Endothelial cell of umbilical vein (primary cell): ENCODE measurements around the gene LMF2.

ENCODE experiments used
- CTCF ChIP-seq, 2 donors: IDR thresholded peaks; 1 replicate in 1 of 2; 2 replicates in 1 of 2; pipeline ENCODE4 v1.5.1; 2011; ENCODE audit warnings: low read length in 2 of 2, mild to moderate bottlenecking in 2 of 2, moderate library complexity in 2 of 2, control low read depth in 1 of 2, inconsistent platforms in 1 of 2, low read depth in 1 of 2; ENCODE audit not compliant: insufficient read depth in 1 of 2; ENCODE audit errors: extremely low read depth in 1 of 2
- EZH2 ChIP-seq: IDR thresholded peaks from 2 replicates; pipeline ENCODE4 v1.6.1; 2012; ENCODE audit warnings: borderline replicate concordance, low read depth, mild to moderate bottlenecking, moderate library complexity, low read length, inconsistent platforms; ENCODE audit not compliant: severe bottlenecking
- FOS ChIP-seq: IDR thresholded peaks from 2 replicates; pipeline ENCODE4 v1.6.1; 2011; ENCODE audit warnings: mild to moderate bottlenecking, low read length, moderate library complexity, borderline replicate concordance; ENCODE audit not compliant: insufficient read depth
- JUN ChIP-seq: IDR thresholded peaks from 2 replicates; pipeline ENCODE4 v1.6.1; 2011; ENCODE audit warnings: borderline replicate concordance, low read depth; ENCODE audit not compliant: insufficient read length, insufficient read depth
- MYC ChIP-seq: IDR thresholded peaks from one replicate; pipeline ENCODE4 v1.6.1; 2011; ENCODE audit warnings: mild to moderate bottlenecking, low read depth, low read length
- POLR2A ChIP-seq: IDR thresholded peaks from 2 replicates; pipeline ENCODE4 v1.6.1; 2012; ENCODE audit warnings: low read depth, mild to moderate bottlenecking, control low read depth, low read length
- POLR2AphosphoS5 ChIP-seq: IDR thresholded peaks from 2 replicates; pipeline ENCODE4 v1.6.1; 2012; ENCODE audit warnings: low read depth, mild to moderate bottlenecking, control low read depth, low read length, moderate library complexity; ENCODE audit not compliant: insufficient read depth

GRCh38 chr22:50461536-50461935, 46.0 kb downstream of the LMF2 start:
- TF ChIP-seq CTCF (IDR thresholded peaks at IDR 0.05; ENCODE audit: extremely low read depth in 1 of 2, insufficient read depth in 1 of 2, low read depth in 1 of 2, low read length in 2 of 2) (no peak), POLR2A (no peak), MYC (no peak), EZH2 (no peak), FOS (no peak), JUN (no peak), POLR2AphosphoS5 (no peak)
